Psoas muscle (tissue), 8 donors: Measurements from ENCODE around the gene PCCA. TPM values are rescaled to one million over a fixed set of nuclear protein-coding genes. Genes with fewer than 3 reads are reported as not detected.
"Not testable (repeated sequence)": the region's sequence is repeated elsewhere in the genome, so short reads cannot be mapped to it uniquely, and the experiment has no call there.

Experiments
- ATAC-seq, 4 donors: fragments of 200-7000 bp; cut with Tn5 transposase; one replicate each; pipeline ENCODE4 v1.9.1; 2020; ENCODE audit warnings: moderate library complexity in 3 of 4, mild to moderate bottlenecking in 2 of 4
- DNase-seq, 2 donors: peaks; one replicate each; pipeline ENCODE4 v3.0.0-alpha.2; 2020
- H3K27ac ChIP-seq: fragments of 200-600 bp; one replicate; pipeline ENCODE4 v1.8.0; 2022
- H3K27me3 ChIP-seq, 3 donors: fragments of 200-600 bp in 1 of 3; one replicate each; pipeline versions ENCODE4 v1.6.1 to v1.8.0; 2013 to 2022; ENCODE audit warnings: low read length in 2 of 3, mild to moderate bottlenecking in 2 of 3, moderate library complexity in 1 of 3; ENCODE audit not compliant: insufficient read depth in 3 of 3
- H3K36me3 ChIP-seq, 2 donors: fragments of 200-600 bp in 1 of 2; one replicate each; pipeline versions ENCODE4 v1.6.1 to v1.8.0; 2013 to 2022; ENCODE audit warnings: low read depth in 1 of 2, mild to moderate bottlenecking in 1 of 2, moderate library complexity in 1 of 2; ENCODE audit not compliant: insufficient read depth in 1 of 2
- H3K4me1 ChIP-seq: fragments of 200-600 bp; one replicate; pipeline ENCODE4 v1.8.0; 2022
- H3K4me3 ChIP-seq: fragments of 200-600 bp; one replicate; pipeline ENCODE4 v1.8.0; 2022; ENCODE audit warnings: mild to moderate bottlenecking
- H3K9me3 ChIP-seq: fragments of 200-600 bp; one replicate; pipeline ENCODE4 v1.8.0; 2022
- CTCF ChIP-seq: fragments of 200-600 bp; IDR thresholded peaks from one replicate; pipeline ENCODE4 v1.8.0; 2022; ENCODE audit warnings: antibody characterized with exemption
- WGBS, 3 donors: extraction: QIAGEN DNeasy Blood & Tissue Kit; methylation state at CpG; one replicate each; pipeline versions ENCODE4 v1.1.6 to v1.1.7; 2013; 5-methylcytosine and 5-hydroxymethylcytosine counted together
- intact Hi-C, 2 donors: fragments of 100-400 bp; cut with DNase I; formaldehyde crosslinking; loops; one replicate each; pipeline versions ENCODE4 v1.11.0 to v1.14.2; 2022
- polyA plus RNA-seq, 3 donors: library from polyadenylated mRNA; stranded (reverse); fragments of 200-250 nt; gene quantifications; one replicate each; pipeline ENCODE4 v1.2.3, GENCODE V29; 2013
- total RNA-seq, 4 donors: library from RNA; stranded (reverse); fragmentation: NEBNext Ultra II Directional in 2 of 4; extraction: Animal tissue kit (Norgen Biotek cat#: 25700) in 2 of 4; gene quantifications; one replicate each; pipeline versions ENCODE4 v1.2.1 to v1.2.4, GENCODE V29; 2021 to 2023
- donor health status: healthy with polysubstance abuse.
- donor health status: DM: no; HTN: no; CAD: no; lungs with moderate emphysema.
- donor health status: Bipolar disorder and iron deficiency.
- donor health status: healthy.
- donor health status: DM: yes; HTN: yes; CAD: no.
- donor health status: DM: no; HTN: no; CAD: no.
- donor health status: DM: no; HTN: no; CAD: no.
- donor health status: DM: yes; HTN: yes; CAD: no.

PCCA gene
- total and polyA plus RNA-seq, 7 donors = 6.2 to 23.9 (median 13.3) TPM

- Histone ChIP-seq H3K27me3 (no peaks in the 10 kb centered on the region), H3K4me1 (no peaks in the 10 kb centered on the region), H3K4me3 (no peak overlapping the region), H3K9me3 (peaks cover 10% of the 10 kb centered on the region), H3K27ac (no peak overlapping the region), H3K36me3 (peaks cover 2 to 5% of the 10 kb centered on the region in 2 donors)
- intact Hi-C loops = no loop called here
- ATAC-seq = no peak
- no peak for DNase-seq
- 84 to 88% (median 88%) methylated on average over 4 of the region's 4 CpGs for WGBS, 3 donors
- TF ChIP-seq CTCF = no peak
Measured at GRCh38 chr13:100148422-100148821, 59.5 kb downstream of the PCCA start.

DNA sequence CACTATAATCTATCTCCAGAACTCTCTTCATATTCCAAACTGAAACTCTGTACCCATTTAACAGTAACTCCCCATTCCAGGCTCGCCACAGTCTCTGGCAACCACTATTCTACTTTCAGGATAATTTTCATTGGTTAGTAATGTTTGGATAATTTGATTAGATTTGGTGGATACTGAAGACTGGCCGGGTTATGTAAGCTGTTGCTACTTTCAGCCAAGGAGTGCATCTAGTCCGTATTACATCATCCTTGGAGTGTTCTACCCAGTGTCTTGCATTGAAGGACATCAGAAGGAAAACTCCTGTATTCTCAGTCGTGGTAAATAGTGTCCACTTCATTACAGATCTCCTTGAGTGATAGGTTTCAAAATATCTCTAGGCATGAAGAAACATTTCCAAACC lies 60.5 kb downstream of the PCCA start:
- ATAC-seq = no peak
- H3K27ac ChIP-seq = no peak overlapping the region
- H3K9me3 ChIP-seq = peaks cover 10% of the 10 kb centered on the region
- H3K4me1 ChIP-seq = no peaks in the 10 kb centered on the region
- 42 to 61% (median 49%) methylated on average over 4 of the region's 4 CpGs for WGBS, 3 donors
- H3K27me3 ChIP-seq = no peaks in the 10 kb centered on the region
- no peak for TF ChIP-seq CTCF
- intact Hi-C loops = no loop called here
- no peak for DNase-seq
- no peak overlapping the region for H3K4me3 ChIP-seq
- peaks cover 2 to 5% of the 10 kb centered on the region in 2 donors for H3K36me3 ChIP-seq

GRCh38 chr13:100150711-100151110 lies 61.8 kb downstream of the PCCA start:
- H3K27me3 ChIP-seq, H3K4me1 ChIP-seq, intact Hi-C loops, H3K4me3 ChIP-seq, DNase-seq, ATAC-seq, H3K27ac ChIP-seq: not testable (repeated sequence)
- 94 to 98% (median 97%) methylated on average over 16 of the region's 16 CpGs for WGBS, 3 donors
- Histone ChIP-seq H3K36me3 (peaks cover 0 to 15% of the 10 kb centered on the region in 2 donors), H3K9me3 (peaks cover 10% of the 10 kb centered on the region)

GRCh38 chr13:100154842-100155416 lies 66.0 kb downstream of the PCCA start:
- no peaks in the 10 kb centered on the region for H3K9me3 ChIP-seq
- ATAC-seq (no peak), DNase-seq (no peak)
- no peak overlapping the region for H3K4me3 ChIP-seq
- intact Hi-C loops = no loop called here
- WGBS, 3 donors = 70 to 81% (median 74%) methylated on average over 6 of the region's 6 CpGs
- no peaks in the 10 kb centered on the region for H3K4me1 ChIP-seq
- no peak overlapping the region for H3K27ac ChIP-seq
- TF ChIP-seq CTCF = no peak
- no peaks in the 10 kb centered on the region for H3K27me3 ChIP-seq
- peaks cover 0 to 32% of the 10 kb centered on the region in 2 donors for H3K36me3 ChIP-seq

- Histone ChIP-seq H3K9me3 (no peaks in the 10 kb centered on the region), H3K4me3 (no peak overlapping the region), H3K27ac (no peak overlapping the region), H3K4me1 (no peaks in the 10 kb centered on the region), H3K27me3 (no peaks in the 10 kb centered on the region), H3K36me3 (peaks cover 0 to 38% of the 10 kb centered on the region in 2 donors)
- no peak for TF ChIP-seq CTCF
- no peak for DNase-seq
- 89 to 90% (median 90%) methylated on average over 1 of the region's 1 CpG for WGBS, 3 donors
- intact Hi-C loops = no loop called here
- no peak for ATAC-seq
Measured at GRCh38 chr13:100156788-100157187, 67.9 kb downstream of the PCCA start.
